Measurements from ENCODE around the gene SEC14L1.

Gene SEC14L1

GRCh38 chr17:77211681-77212080, 70.9 kb downstream of the SEC14L1 start:
- no peak for DNase-seq (ENCODE audit: extremely low read depth in 1 of 2, low read depth in 1 of 2)

GRCh38 chr17:77212081-77212832, 71.5 kb downstream of the SEC14L1 start:
- no peak for DNase-seq (ENCODE audit: extremely low read depth in 1 of 2, low read depth in 1 of 2)

- DNase-seq (ENCODE audit: extremely low read depth in 1 of 2, low read depth in 1 of 2) = no peak
These were observed 72.3 kb downstream of the SEC14L1 start for GRCh38 chr17:77212833-77213777.

- no peak for DNase-seq (ENCODE audit: extremely low read depth in 1 of 2, low read depth in 1 of 2)
These were observed 73.0 kb downstream of the SEC14L1 start for GRCh38 chr17:77213778-77214132.

GRCh38 chr17:77214328-77214727, 73.6 kb downstream of the SEC14L1 start:
- no peak for DNase-seq (ENCODE audit: extremely low read depth in 1 of 2, low read depth in 1 of 2)

GRCh38 chr17:77214743-77215142, 74.0 kb downstream of the SEC14L1 start:
- DNase-seq (ENCODE audit: extremely low read depth in 1 of 2, low read depth in 1 of 2) = no peak

GRCh38 chr17:77215281-77215680, 74.5 kb downstream of the SEC14L1 start:
- no peak for DNase-seq (ENCODE audit: extremely low read depth in 1 of 2, low read depth in 1 of 2)

- no peak for DNase-seq (ENCODE audit: extremely low read depth in 1 of 2, low read depth in 1 of 2)
These were observed 75.7 kb downstream of the SEC14L1 start for GRCh38 chr17:77216486-77216885.

- DNase-seq (ENCODE audit: extremely low read depth in 1 of 2, low read depth in 1 of 2) = no peak
These were observed 76.4 kb downstream of the SEC14L1 start for GRCh38 chr17:77217123-77217522.

- no peak for DNase-seq (ENCODE audit: extremely low read depth in 1 of 2, low read depth in 1 of 2)
These were observed 76.8 kb downstream of the SEC14L1 start for GRCh38 chr17:77217566-77217965.

- no peak for DNase-seq (ENCODE audit: extremely low read depth in 1 of 2, low read depth in 1 of 2)
These were observed 78.1 kb downstream of the SEC14L1 start for GRCh38 chr17:77218902-77219301.

GRCh38 chr17:77222356-77222755, 81.6 kb downstream of the SEC14L1 start:
- DNase-seq (ENCODE audit: extremely low read depth in 1 of 2, low read depth in 1 of 2) = no peak

GRCh38 chr17:77223642-77224420, 83.1 kb downstream of the SEC14L1 start:
- no peak for DNase-seq (ENCODE audit: extremely low read depth in 1 of 2, low read depth in 1 of 2)

- DNase-seq (ENCODE audit: extremely low read depth in 1 of 2, low read depth in 1 of 2) = no peak
These were observed 84.5 kb downstream of the SEC14L1 start for GRCh38 chr17:77225265-77225664.

- DNase-seq (ENCODE audit: extremely low read depth in 1 of 2, low read depth in 1 of 2) = no peak
These were observed 86.9 kb downstream of the SEC14L1 start for GRCh38 chr17:77227461-77228240.

- DNase-seq (ENCODE audit: extremely low read depth in 1 of 2, low read depth in 1 of 2) = no peak
These were observed 87.5 kb downstream of the SEC14L1 start for GRCh38 chr17:77228241-77228752.

GRCh38 chr17:77228816-77229215, 88.0 kb downstream of the SEC14L1 start:
- DNase-seq (ENCODE audit: extremely low read depth in 1 of 2, low read depth in 1 of 2) = no peak

- no peak for DNase-seq (ENCODE audit: extremely low read depth in 1 of 2, low read depth in 1 of 2)
These were observed 89.1 kb downstream of the SEC14L1 start for GRCh38 chr17:77229786-77230435.

GRCh38 chr17:77230436-77230830, 89.7 kb downstream of the SEC14L1 start:
- no peak for DNase-seq (ENCODE audit: extremely low read depth in 1 of 2, low read depth in 1 of 2)

All from activated CD8-positive, alpha-beta memory T cell treated with anti-CD3 and anti-CD28 coated beads for 1 hour (primary cell).